HG02852 (cell line): ENCODE measurements around the gene ZNF227.
A peak's percentile ranks its signal among the peaks of the same experiment; 100 is the strongest.
"Not testable (repeated sequence)": the region's sequence is repeated elsewhere in the genome, so short reads cannot be mapped to it uniquely, and the experiment has no call there.

ENCODE experiments used
- ATAC-seq: cut with Tn5 transposase; IDR thresholded peaks from one replicate; pipeline ENCODE4 v1.9.1; 2021; ENCODE audit warnings: mild to moderate bottlenecking, moderate library complexity; ENCODE audit not compliant: unreplicated experiment

ZNF227 gene

DNA sequence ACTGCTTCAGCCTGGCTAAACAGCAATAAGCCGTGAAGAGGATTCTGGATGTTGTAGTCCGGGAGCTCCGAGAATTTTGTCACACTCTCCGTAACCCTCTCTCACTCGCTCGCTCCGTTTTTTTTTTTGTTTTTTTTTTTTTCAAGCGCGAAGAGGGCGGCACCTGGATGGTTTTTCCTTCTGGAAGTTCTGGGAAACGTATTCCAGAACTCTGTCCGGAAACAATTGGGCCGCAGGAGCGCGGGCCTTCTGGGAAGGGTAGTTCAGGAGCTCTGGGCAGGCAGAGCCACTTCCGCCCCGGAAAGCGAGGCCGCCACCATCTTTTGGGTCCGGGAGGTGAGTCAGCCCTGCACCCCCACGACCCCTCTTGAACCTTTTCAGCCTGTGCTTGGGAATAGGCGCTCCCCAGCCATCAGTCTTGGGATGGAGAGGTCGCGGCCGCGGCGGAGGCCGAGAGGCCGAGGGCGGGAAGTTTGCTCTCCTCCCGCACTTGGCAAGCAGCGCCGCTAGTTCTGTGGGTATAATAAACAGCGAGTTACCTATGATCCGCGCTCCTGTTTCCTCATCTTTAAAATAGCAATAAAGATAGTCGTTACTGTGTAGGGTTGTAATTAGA lies at the start of gene ZNF227:
TSS of gene ZNF227 (plus strand) at position 283 of the 616 bp plus-strand sequence. CDS start 5,261 bp downstream, outside the sequence.
- peak; percentile 81 for ATAC-seq

DNA sequence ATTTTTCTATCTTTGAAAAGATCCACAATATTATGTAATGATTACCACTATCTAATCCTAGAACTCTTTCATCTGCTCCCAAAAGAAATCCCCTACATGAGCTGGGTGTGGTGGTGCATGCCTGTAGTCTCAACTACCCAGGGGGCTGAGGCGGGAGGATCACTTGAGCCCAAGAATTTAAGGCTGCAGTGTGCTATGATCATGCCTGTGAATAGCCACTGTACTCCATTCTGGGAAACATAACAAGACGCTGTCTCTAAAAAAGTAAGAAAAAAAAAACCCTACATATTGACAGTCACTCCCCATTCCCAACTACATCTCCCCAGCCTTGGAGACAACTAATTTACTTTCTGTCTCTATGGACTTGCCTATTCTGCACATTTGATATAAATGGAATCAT lies 48.5 kb upstream of the ZNF227 start:
- no peak for ATAC-seq

DNA sequence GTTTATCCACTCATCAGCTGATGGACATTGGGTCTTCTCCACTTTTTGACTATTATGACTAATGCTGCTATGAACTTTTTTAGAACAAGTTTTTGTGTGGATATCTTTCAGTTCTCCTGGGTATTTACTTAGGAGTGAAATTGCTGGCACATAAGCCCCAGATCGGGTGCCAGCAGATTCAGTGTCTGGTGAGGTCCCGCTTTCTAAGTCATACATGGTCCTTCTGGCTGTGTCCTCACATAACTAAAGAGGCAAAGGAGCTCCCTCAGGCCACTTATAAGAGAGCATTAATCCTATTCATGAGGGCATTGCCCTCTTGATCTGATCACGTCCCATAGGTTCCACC lies 48.0 kb upstream of the ZNF227 start:
- ATAC-seq: no peak

DNA sequence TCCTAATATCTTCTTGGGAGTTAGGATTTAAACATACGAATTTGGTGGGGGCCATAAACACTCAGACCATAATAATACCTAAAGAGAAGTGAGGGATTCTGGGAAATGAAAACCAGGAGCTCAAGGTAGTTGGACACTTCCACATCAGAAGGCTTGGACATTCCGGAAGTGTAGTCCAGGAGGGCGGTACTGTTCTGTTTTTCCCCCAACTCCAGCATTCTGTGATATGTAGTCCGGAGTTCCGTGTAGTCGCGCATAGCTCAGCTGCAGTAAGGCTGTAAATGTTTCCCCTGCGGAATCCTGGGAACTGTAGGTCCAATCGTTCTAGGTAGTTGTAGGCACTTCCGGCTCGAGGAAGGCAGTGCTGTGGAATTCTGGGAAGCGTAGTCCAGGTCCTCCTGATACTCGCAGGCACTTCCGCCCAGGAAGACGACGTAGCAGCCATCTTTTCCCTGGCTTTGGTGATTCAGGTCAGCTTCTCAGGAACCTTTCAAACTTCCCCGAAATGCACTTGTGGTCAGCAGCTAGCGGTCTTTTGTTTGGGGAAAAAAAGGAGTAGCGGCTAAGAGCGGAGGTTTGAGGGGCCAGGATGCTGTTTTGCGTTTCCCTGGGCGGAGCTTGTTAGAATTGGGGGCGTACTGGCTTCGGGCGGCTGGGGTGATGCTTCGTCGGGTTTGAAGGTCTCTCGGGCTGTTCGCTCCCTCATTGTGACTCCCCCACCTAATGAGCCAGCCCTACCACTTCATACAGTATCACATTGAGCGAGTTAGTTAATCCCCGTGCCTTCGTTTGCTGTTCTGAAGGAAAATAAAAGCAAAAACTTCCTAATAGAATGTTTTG lies 47.4 kb upstream of the ZNF227 start, which contains the start of gene ZNF226:
TSS of gene ZNF226 (plus strand) at position 428 of the 840 bp plus-strand sequence. CDS start 4,981 bp downstream, outside the sequence.
- peak; percentile 87 for ATAC-seq

DNA sequence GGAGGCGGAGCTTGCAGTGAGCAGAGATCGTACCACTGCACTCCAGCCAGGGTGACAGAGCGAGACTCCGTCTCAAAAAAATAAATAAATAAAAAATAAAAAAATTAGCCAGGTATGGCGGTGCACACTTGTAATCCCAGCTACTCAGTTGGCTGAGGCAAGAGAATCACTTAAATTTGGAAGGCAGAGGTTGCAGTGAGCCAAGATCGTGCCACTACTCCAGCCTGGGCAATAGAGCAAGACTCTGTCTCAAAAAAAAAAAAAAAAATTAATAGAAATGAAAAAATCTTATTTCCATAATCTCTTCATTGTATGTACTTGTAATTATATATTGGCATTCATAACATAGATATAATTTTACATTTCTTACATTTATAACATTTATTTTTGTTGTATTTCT lies 41.7 kb upstream of the ZNF227 start:
- not testable (repeated sequence) for ATAC-seq

DNA sequence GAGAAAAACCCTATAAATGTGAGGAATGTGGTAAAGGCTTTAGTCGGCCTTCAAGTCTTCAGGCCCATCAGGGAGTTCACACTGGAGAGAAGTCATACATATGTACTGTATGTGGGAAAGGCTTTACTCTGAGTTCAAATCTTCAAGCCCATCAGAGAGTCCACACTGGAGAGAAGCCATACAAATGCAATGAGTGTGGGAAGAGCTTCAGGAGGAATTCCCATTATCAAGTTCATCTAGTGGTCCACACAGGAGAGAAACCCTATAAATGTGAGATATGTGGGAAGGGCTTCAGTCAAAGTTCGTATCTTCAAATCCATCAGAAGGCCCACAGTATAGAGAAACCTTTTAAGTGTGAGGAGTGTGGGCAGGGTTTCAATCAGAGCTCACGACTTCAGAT lies 35.7 kb upstream of the ZNF227 start:
- ATAC-seq: no peak

DNA sequence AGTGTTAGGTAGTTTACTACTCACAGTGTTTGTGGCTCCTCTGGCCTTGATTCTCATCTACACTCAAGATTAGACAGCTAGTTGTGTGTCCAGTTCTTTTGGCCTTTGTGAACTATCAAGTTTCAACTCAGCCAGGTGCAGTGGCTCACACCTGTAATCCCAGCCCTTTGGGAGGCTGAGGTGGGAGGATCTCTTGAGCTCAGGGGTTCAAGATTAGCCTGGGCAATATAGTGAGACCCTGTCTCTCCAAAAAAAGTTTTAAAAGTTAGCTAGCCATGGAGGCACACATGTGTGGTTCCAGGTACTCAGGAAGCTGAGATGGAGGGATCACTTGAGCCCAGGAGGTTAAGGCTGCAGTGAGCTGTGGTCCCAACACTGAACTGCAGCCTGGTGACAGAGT lies 31.4 kb upstream of the ZNF227 start:
- ATAC-seq: no peak

DNA sequence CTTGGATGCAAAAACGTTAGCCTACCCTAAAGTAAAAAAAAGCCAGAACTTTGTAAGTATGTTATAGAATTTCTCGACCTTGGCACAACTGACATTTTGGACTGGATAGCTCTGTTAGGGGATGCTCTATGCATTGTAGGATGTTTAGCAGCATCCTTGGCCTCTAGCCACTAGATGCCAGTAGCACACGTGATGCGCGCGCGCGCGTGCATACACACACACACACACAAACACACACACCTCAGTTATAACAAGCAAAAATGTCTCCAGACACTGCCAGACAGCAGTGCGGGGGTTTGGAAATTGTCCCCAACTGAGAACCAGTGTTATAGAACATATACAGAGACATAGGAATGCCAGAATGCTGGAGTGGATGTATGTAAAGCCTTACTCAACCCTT lies 30.2 kb upstream of the ZNF227 start:
- no peak for ATAC-seq

DNA sequence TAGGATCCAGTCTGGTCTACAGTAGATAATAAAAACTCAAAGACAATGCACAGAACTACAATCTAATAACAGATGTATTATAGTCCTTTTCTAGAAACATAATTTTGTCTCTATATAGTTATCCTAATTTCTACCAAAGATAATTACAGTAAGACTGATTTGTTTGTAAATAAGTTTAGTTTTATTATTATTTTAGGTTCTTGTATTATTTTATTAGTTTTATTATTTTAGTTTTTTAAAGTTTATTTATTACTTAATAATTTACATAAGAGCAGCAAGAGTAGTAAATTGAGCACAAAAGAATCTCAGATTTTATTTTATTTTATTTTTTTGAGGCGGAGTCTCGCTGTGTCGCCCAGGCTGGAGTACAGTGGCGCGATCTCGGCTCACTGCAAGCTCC lies 22.3 kb upstream of the ZNF227 start:
- no peak for ATAC-seq

DNA sequence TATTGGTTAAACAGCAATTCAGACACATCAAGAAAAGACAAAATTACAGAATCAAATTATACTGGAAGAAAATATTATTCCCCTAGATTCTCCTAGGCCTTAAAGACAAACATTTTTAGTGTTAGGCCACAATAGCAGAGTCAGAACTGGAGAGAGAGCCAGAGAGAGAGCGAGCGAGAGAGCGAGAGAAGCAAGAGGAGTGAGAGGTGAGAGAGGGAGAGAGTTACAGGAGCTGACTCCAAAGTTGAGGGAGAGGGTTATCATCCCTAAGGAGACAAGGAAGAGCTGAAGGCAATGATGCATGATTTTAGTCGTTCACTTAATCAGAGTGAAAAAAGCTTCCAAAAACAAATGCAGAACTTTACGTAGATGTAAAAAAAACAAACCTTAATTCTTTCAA lies 20.2 kb upstream of the ZNF227 start:
- ATAC-seq: no peak

DNA sequence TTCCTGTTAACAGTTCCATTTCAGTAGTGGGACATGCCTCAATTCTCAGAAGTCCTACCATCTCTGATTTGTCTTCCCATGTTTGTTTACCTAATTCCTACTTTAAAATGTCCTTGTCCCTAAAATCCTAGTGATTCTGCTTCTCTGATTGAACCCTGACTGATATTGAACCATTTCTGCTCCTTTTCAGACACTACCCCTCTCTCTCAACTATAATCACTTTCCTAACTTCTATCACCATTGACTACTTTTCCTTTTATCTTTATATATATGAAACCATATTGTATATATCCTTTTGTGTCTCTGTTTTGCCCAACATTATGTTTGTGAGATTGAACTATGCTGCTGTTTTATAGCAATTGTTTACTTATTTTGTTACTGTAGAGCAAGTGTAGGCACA lies 15.6 kb upstream of the ZNF227 start:
- no peak for ATAC-seq

DNA sequence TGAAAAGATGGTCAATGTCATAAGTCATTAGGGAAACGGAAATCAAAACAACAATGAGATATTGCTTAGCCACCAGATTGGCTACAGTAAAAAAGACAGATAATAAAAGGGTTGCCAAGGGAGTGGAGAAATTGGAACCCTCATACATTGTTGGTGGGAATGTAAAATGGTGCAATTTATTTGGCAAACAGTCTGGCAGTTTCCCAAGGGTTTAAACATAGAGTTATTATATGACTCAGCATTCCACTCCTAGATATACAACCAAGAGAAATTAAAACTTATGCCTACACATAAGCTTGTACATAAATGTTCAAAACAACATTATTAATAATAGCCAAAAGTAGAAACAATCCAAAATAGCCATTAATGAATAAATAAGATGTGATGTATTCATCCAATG lies 9.9 kb upstream of the ZNF227 start:
- no peak for ATAC-seq

DNA sequence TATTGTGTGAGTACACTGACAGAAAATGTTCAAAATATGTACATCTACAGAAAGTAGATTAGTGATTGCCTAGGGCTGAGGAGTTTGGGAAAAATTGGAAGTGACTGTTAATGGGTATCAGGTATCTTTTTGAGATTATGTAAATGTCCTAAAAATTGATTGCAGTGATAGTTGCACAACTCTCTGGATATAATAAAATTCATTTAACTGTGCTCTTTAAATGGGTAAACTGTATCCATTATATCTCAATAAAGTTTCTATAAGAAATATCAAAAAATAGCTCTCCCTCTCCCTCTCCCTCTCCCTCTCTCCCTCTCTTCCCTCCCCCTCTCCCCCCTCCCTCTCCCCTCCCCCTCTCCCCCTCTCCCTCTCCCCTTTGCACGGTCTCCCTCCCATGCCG lies 9.4 kb upstream of the ZNF227 start:
- no peak for ATAC-seq

DNA sequence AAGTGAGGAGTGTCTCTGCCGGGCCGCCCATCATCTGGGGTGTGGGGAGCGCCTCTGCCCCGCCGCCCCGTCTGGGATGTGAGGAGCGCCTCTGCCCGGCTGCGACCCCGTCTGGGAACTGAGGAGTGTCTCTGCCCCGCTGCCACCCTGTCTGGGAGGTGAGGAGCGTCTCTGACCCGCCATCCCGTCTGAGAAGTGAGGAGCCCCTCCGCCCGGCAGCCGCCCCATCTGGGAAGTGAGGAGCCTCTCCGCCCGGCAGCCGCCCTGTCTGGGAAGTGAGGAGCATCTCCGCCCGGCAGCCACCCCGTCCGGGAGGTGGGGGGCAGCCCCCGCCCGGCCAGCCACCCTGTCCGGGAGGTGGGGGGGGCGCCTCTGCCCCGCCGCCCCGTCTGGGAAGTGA lies 8.5 kb upstream of the ZNF227 start:
- not testable (repeated sequence) for ATAC-seq

DNA sequence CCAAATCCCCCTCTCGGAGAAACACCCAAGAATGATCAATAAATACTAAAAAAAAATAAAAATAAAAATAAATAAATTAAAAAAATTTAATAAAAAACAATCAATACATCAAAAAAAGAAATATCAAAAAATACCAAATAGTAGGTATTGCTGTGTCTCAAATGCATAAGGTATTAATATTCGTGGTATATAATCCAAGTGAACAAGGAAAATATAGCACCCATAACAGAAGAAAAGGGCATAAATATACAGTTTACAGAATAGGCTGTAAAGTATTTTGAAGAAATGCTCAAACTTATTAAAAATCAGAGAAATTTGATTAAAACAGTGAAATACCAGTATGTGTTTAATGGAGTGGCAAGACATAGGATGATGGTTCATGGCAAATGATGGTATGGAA lies 7.6 kb upstream of the ZNF227 start:
- no peak for ATAC-seq

DNA sequence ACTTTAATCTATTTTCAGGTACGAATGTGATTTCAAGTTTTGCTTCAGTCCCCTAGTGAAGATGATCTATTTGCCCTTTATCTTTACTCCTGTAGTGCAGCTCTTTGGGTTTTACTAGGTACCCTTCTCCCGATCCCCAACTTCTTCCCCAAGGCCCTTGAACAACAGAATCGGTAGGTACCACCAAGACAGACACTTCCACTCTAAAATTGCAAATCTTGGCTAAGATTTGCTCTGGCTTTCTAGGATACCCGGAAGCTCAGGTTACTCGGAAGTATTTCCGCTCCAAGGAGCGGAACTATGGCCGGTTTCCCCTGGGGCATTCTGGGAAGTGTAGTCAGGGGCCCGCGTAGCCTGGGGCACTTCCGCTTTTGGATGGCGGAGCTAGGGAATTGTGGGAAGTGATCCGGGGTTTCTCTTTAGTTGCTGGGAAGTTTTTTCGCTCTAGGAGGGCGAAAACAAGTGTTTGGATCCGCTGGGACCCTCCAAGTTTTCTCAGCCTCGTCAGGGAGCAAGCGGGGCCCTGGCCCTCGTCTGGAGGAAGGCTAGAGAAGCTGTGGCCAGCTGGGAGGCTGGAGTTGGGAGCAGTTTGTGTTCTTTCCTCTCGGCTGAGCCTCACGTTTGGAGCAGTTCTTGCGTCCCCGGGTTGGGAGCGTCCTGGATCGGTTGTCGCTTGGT lies 5.1 kb upstream of the ZNF227 start:
- peak; percentile 75 for ATAC-seq

DNA sequence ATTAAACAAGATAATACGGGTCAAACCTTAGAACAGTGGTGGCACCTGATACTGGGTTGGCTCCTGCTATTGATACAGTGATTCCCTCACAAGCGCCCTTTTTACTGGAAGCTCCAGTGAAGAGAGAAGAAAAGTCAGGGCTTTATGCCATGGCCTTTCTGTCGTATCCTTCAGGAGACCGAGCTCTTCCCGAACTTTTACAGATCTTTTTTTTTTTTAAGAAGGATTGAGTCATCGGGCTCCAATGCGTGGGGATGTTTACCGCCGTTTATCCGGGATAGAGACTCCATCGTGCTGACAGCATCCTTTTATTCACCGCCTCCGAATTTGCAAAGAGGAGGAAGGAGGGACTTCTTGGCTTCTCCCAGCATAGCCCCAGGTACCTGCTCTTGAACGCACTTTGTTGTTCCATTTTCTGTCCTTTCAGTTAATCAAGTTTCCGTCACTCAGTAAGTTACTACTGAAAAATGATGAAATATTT lies 574 bp downstream of the ZNF227 start:
- peak; percentile 12 for ATAC-seq

DNA sequence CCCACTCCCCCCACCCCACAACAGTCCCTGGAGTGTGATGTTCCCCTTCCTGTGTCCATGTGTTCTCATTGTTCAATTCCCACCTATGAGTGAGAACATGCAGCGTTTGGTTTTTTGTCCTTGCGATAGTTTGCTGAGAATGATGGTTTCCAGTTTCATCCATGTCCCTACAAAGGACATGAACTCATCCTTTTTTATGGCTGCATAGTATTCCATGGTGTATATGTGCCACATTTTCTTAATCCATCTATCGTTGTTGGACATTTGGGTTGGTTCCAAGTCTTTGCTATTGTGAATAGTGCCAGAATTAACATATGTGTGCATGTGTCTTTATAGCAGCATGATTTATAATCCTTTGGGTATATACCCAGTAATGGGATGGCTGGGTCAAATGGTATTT lies 7.6 kb downstream of the ZNF227 start:
- ATAC-seq: not testable (repeated sequence)

DNA sequence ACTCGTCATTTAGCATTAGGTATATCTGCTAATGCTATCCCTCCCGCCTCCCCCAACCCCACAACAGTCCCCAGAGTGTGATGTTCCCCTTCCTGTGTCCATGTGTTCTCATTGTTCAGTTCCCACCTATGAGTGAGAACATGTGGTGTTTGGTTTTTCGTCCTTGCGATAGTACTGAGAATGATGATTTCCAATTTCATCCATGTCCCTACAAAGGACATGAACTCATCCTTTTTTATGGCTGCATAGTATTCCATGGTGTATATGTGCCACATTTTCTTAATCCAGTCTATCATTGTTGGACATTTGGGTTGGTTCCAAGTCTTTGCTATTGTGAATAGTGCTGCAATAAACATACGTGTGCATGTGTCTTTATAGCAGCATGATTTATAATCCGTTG lies 8.4 kb downstream of the ZNF227 start:
- not testable (repeated sequence) for ATAC-seq

DNA sequence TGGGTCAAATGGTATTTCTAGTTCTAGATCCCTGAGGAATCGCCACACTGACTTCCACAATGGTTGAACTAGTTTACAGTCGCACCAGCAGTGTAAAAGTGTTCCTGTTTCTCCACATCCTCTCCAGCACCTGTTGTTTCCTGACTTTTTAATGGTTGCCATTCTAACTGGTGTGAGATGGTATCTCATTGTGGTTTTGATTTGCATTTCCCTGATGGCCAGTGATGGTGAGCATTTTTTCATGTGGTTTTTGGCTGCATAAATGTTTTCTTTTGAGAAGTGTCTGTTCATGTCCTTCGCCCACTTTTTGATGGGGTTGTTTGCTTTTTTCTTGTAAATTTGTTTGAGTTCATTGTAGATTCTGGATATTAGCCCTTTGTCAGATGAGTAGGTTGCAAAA lies 9.0 kb downstream of the ZNF227 start:
- not testable (repeated sequence) for ATAC-seq

DNA sequence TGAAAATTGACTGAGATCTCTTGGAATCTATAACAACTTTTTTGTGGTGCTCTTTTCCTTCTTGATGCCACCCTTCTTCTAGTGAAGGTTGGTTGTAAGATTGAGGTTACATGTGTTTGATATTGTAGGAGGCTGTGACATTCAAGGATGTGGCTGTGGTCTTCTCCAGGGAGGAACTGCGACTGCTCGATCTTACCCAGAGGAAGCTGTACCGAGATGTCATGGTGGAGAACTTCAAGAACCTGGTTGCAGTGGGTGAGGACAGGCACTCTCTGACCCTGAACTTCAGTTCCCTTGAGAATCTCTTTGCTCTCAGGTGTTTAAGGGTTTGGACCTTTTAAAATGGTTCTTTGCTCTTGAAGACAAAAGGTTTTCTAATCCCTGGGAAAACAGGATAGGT lies 16.0 kb downstream of the ZNF227 start:
- ATAC-seq: no peak

DNA sequence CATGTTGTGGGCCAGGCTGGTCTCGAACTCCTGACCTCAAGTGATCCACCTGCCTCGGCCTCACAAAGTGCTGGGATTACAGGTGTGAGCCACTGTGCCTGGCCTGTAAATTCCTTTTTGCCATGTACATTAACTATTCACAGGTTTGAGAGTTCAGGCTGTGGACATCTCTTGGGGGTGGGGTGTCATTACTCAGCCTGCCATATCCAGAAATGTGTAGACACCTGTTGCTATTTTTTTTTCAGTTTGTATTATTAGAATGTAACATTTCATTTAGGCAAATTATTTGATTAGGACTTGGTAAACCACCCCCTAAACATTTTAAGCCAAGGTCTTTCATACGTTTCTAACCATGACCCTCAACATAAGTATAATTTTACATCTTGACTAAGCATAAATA lies 20.5 kb downstream of the ZNF227 start:
- no peak for ATAC-seq
